NCI-H774 (cell line): ENCODE results near the gene CCDC194.

Experiments used
- DNase-seq: peaks from one replicate; lab custom pipeline; 2025; lab: John Stamatoyannopoulos, UW

Gene CCDC194

GRCh38 chr19:17406046-17406886 is 12.3 kb upstream of the CCDC194 start:
- no peak for DNase-seq

DNA sequence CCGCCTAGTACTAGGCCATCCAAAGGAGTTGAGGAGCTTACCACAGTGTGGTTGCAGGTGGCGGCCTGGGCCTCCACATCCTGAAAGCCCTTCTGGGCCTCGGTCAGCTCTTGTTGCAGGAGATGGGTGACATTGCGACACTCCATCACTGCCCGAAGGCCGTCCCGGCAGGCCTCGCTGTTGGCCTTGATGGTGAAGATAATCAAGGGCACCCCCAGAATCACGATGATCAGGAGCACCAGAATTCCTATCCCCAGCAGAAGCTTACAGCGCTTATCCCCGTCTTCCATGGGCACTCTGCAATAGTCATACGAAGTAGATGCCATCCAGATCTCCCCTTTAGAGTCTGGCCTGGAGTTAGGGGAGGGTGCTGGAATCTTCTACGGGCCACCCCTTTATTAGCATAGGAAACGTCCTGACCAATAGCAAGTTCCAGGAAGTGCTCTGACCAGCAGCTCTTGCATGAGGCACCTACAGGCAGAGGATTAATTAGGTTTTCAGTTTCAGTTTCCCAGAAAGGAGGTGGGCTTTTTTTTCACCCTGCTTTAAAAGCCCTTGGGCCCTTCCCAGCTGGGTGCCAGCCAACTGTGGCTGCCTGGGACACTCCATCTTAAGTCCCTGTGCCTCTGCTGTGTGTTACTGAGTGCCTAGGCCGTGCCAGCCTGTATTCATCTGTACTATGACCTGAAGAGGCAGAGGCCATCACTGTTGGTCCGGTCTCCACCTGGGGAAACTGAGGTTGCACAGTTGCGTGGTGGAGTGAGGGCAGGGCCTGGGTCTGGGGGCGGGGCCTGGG is 11.5 kb upstream of the CCDC194 start, which contains the start of gene BST2:
Gene BST2 (minus strand): TSS at position 381 of the 796 bp plus-strand sequence. CDS start 55 bp downstream, at position 326.
- DNase-seq, result no peak

GRCh38 chr19:17404621-17405249 is 10.7 kb upstream of the CCDC194 start:
- DNase-seq, result no peak

DNA sequence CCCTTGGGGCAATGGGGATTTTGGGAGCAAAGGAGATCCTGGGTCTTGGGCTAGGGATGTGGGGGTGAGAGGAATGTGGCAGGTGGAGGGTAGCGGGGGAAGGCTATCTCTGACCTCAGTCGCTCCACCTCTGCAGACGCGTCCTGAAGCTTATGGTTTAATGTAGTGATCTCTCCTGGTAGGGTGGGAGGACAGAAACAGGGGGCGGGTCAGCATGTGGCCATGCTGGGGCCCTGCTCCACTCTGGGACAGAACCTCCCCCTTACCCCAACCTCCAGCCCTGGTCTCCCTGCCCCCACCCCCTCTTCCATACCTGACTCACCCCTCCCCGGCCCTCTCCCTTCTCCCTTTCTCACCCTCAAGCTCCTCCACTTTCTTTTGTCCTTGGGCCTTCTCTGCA is 10.0 kb upstream of the CCDC194 start:
- DNase-seq, result no peak

DNA sequence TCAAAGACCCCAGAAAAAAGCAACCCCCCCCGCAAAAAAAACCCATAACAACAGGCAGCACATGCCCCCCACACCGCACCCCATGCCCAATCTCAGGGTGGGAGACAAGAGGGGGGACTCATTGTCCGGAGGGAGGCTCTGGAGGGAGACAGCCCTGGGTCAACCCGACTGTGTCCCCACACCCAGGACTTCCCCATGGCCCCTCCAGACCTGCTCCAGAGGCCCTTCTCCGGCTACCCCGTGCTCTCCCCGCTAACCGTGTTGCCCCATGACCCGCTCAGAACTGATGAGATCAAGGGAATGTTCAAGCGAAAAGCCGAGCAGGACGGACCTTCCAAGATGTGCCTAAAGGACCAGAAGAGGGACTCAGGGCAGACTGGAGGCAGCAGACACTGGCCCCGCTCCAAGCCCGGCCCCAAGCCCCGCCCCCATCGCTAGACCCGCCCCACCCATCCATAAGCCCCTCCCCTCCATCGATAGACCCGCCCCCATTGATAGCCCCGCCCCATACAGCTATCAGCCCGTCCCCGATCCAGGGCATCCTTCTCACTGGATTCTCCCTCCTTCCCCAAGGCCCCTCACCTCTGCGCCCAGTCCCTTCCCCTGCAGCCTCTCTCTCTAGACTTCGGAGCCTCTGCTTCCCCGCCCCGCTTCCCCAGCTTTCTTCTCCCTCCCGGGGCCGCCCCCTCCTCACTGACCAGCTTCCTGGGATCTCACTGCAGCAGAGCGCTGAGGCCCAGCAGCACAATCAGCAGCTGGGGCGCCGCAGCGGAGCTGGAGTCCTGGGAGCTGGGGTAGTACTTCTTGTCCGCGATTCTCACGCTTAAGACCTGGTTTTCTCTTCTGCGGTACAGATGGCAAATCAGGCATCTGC is 9.2 kb upstream of the CCDC194 start:
- DNase-seq, result no peak

GRCh38 chr19:17401628-17402027 is 7.6 kb upstream of the CCDC194 start:
- no peak for DNase-seq

GRCh38 chr19:17398902-17399527 is 5.0 kb upstream of the CCDC194 start:
- DNase-seq, result no peak

- no peak for DNase-seq
These were observed 957 bp upstream of the CCDC194 start for GRCh38 chr19:17394891-17395415.

DNA sequence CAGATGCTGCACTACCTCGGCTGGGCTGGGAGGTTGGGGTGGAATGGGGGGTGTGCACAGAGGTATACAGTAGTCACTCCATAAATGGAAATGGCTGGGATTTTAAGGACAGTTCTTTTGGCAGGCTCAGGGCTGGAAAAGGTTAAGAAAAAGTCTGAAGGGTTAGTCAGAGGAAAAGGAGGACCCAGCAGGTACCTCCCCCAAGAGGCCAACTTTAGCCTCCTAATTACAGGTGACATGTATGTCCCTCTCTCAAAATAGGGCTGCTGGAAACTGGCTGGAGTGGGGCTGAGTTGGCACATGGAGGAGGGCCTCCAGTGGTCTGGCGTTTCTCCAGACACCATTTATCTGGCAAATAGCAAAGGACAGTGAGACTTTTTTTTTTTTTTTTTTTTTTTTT is 994 bp downstream of the CCDC194 start:
- DNase-seq, result no peak

GRCh38 chr19:17391371-17392151 is 2.4 kb downstream of the CCDC194 start:
- DNase-seq, result no peak

GRCh38 chr19:17390665-17391370 is 3.2 kb downstream of the CCDC194 start:
- peak; percentile 93 for DNase-seq

DNA sequence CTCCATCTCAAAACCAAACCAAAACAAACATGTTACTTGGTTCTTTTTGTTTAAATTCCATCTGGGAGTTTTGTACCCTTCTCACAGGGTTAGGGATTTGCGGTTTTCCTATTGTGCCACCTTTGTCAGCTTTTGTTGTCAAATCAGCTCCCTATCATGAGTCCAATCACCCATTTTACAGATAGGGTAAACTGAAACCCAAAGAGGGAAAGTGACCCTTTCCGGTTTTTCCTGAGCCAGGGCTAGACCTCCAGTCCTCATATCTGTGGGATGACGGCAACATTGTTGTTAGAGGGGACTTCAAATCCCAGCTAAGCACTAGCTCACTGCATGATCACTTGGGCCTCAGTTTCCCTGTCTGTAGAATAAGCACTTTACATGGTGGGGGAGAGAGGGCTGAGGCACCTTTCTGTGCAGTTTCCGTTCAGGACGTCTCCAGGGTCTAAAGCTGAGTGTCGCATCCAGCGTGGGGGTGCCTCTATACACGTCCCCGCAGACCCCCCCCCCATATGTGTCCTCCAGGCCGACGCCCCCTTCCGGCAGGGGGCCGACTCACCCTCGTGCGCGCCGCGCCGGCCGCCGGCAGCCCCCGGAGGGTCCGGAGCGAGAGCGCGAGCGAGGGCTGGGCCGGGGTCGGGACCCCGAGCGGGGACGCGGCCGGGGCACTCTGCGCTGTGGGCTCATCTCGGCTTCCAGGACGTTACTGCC is 3.9 kb downstream of the CCDC194 start:
- no peak for DNase-seq

GRCh38 chr19:17389288-17389687 is 4.7 kb downstream of the CCDC194 start:
- no peak for DNase-seq

DNA sequence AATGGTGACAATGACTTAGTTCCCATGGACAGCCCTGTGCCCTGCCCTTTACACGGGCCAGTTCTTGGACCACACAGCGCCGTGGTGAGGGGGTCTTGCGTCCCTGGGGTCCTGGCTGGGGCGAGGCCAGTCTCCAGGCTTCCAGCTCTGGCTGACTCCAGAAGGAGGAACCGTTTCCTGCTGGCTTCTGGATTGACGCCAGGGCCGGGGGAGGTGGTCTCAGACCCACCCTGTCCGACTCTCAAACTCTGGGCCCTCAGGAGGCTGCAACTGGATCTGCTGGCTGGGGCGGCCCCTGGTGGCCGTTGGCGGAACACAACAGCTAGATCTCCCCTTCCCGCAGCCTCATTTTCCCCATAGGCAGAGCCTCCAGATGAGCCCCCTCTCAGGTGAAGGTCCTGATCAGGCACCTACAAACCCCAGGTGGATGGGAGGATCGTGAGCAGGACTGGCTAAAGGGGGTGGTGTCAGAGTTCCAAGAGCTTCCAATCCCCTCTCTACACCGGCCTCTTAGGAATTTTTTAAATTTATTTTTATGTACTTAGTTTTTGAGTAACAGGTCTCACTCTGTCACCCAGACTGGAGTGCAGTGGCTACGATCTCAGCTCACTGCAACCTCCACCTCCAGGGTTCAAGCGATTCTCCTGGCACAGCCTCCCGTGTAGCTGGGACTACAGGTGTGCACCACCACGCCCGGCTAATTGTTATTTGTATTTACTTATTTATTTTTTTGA is 8.0 kb downstream of the CCDC194 start:
- peak; percentile 41 for DNase-seq

DNA sequence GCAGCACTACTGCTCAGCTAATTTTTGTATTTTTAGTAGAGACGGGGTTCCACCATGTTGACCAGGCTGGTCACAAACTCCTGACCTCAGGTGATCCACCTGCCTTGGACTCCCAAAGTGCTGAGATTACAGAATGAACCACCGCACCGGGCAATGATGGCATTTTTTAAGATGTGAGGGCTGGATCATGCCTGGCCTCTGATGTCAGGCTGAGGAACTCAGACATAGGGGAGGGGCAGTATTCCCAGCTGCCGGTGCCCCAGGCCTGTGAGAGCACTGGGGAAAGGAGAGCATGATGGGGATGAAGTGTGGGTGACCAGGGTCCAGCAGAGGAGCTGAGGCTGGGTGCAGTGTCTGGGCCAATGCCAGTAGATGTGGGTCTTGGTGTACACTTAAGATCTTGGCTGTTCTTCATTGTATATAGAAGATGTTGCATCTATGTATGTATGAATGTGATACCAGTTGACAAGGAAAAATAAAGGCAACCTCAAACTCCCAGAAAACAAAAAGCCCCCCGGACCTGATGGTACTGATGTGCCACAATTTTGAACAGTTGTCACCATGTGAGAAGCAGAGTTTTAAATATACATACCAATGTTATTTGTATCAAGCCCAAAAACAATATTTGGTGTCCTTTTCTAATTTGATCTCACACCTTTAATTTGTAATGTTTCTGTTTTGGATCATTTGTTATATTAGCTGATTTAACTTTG is 13.4 kb downstream of the CCDC194 start:
- DNase-seq, result no peak

DNA sequence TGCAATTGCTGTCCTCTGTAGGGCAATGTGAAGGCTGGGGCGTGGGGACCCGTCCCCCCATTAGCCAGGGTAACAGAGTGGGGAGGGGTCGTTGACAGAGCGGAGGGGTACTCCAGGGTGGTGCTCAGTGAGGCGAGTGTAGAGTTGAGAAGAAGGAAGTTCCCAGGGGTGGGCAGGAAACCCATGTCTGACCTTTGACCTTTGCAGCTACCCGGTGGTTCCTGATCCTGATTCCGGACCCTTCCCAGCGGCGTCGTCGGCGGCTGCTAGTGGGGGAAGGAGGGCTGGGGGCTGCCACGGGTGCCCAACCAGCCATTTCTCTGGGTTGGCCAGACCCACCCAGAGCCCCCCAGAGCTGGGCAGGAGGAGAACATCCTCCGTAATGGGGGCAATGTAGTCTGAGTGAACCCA is 14.8 kb downstream of the CCDC194 start:
- DNase-seq, result no peak

GRCh38 chr19:17378271-17378670 is 15.7 kb downstream of the CCDC194 start:
- no peak for DNase-seq
